HG03521 (cell line): ENCODE measurements around the gene UTY.
"Not testable (repeated sequence)": the region's sequence is repeated elsewhere in the genome, so short reads cannot be mapped to it uniquely, and the experiment has no call there.

Experiments
- ATAC-seq: cut with Tn5 transposase; IDR thresholded peaks from one replicate; pipeline ENCODE4 v1.9.1; 2021; ENCODE audit warnings: mild to moderate bottlenecking, moderate library complexity; ENCODE audit not compliant: unreplicated experiment

UTY gene

DNA sequence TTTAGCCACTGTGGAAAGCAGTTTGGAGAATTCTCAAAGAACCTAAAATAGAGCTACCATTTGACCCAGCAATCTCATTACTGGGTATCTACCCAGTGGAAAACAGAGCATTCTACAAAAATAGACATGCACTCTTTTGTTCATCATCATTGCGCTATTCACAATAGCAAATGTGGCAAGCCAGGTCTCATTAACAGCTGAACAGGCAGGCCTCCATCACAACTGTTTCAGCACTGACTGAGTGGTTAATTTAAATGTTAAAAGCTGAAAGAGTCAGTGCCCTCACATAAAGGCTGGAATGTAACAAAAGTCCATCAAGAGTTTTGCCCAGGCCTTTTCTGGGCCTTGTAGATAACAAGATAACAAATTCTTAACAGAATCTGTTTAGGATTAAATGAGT, 166.9 kb downstream of the UTY start:
- no peak for ATAC-seq

DNA sequence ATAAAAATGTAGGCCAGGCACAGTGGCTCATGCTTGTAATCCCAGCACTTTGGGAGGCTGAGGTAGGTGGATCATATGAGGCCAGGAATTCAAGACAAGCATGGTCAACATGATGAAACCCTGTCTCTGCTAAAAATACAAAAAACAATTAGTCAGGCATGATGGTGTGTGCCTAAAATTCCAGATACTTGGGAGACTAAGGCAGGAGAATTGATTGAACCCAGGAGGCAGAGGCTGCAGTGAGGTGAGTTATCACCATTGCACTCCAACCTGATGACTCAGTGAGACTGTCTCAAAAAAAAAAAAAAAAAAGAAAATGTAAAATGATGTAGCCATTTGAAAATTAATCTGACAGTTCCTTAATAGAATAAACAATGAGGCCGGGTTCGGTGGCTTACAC, 171.9 kb downstream of the UTY start:
- no peak for ATAC-seq

DNA sequence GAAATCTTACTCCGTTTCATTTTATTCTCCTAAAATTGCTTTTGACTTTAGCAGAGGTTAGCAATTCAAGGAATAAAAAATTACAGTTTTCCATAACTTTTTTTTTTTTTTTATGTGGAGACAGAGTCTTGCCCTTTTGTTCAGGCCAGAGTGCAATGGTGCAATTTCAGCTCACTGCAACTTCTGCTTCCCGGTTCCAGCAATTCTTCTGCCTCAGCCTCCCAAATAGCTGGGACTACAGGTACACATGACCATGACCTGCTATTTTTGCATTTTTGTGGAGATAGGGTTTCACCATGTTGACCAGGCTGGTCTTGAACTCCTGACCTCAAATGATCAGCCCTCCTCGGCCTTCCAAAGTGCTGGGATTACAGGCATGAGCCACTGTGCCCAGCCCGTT, 179.0 kb downstream of the UTY start:
- ATAC-seq: no peak

DNA sequence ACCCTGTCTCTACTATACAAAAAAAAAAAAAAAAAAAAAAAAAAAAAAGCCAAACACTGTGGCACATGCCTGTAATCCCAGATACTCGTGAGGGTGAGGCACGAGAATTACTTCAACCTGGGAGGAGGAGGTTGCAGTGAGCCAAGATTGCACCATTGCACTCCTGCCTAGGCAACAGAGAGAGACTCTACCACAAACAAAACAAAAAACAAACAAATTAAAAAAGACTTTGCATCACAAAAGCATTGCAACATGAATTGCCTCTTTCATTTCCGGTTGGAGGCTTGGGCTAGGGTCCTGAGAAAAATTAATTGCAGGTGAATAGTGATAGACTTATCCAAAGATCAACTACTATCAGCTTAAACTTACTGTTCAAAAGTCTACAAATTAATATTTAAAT, 180.4 kb downstream of the UTY start:
- ATAC-seq: no peak

DNA sequence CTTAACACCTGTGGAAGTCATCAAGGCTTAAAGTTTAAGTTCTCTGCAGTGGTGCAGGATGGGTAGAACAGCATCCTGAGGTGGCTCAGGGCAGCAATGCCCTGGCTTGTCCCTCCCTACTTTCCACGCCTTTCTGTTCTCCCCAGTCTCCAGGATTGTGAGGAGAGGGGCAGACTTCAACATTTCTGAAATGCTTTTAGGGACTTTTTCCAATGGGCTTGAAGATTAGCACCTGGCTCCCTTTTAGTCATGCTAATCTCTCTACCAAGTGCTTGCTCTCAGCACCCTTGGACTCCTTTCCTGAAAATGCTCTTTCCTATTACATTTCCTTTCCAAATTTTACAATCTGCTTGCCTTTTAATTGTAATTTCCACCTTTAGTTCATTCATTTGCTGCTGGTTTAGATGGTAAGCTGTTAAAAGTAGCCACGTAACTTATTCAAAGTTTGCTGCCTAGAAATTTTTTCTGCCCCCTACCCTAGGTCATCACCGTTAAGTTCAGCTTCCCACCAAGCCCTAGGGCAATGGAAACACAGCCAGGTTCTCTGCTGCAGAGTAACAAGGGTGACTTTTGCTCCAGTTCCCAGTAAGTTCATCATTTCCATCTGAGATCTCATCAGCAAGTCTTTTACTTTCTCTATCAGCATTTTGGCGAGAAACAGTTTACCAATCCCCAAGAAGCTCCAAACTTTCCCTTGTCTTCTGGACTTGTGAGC, 183.5 kb downstream of the UTY start:
- no peak for ATAC-seq

DNA sequence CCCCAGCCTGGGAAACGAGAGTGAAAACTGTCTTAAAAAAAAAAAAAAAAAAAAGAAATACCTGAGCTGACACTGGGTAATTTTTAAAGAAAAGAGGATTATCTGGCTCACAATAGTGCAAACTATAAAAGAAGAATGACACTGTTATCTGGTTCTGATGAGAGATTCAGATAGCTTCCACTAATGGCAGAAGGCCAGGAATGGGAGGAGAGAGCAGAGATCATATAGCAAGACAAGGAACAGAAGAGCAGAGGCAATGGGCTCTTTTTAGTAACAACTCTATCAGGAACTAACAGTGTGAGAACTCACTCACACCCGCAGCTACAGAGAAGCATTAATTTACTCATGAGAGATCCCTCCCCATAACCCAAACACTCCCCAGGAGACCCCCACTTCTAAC, 184.8 kb downstream of the UTY start:
- ATAC-seq: no peak

DNA sequence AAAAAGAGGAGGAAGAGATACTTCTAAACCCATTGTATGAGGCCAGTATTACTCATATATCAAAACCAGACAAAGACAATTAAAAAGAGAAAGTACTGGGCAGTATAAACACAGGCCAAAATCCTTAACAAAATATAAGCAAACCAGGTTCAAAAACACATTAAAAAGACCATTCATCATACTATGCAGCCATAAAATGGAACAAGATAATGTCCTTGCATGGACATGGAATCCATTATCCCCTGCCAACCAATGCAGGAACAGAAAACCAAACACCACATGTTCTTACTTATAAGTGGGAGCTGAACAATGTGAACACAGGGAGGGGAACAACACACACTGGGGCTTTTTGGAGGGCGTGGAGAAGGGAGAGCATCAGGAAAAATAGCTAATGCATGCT, 188.6 kb downstream of the UTY start:
- ATAC-seq: no peak

DNA sequence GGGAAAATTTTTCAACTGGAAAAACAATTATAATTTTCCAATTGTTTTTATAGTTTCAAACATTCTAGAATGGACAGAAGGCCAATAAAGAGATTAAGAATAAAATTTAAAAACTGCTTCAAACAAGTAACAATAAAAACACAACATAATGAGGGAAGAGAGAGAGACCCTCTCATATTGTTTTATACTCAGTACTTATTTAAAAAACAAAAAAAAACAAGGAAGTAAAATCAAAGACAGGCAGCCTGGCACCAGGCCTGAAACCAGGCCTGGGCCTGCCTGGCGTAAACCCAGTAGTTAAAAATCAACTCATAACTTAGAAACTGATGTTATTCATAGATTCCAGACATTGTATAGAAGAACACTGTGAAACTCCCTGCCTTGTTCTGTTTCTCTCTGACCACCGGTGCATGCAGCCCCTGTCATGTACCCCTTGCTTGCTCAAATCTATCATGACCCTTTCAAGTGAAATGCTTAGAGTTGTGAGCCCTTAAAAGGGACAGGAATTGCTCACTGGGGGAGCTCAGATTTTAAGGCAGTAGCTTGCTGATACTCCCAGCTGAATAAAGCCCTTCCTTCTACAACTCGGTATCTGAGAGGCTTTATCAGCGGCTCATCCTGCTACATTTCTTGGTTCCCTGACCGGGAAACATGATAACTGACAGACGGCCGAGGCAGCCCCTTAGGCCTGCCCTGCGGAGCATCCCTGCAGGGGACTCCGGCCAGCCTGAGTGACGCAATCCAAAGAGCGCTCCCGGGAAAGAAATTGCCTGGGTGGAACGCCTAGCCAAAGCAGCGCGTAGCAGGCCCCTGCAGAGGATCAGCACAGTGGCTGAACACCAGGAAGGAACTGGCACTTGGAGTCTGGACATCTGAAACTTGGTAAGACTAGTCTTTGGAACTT, 197.4 kb downstream of the UTY start:
- ATAC-seq: not testable (repeated sequence)

DNA sequence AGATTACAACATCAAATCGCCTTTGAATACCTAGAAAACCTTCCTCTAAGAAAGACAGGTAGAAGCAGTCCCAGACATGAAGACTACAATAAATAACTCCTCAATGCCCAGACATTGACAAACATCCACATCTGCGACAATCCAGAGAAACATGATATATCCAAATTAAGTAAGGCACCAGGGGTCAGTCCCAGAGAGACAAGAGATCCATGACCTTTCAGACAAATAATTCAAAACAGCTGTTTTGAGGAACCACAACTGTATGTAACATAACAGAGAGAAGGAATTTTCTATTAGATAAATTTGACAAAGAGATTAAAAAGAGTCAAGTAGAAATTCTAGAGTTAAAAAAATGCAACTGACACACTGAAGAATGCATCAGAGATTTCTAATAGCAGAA, 200.3 kb downstream of the UTY start:
- ATAC-seq: no peak

DNA sequence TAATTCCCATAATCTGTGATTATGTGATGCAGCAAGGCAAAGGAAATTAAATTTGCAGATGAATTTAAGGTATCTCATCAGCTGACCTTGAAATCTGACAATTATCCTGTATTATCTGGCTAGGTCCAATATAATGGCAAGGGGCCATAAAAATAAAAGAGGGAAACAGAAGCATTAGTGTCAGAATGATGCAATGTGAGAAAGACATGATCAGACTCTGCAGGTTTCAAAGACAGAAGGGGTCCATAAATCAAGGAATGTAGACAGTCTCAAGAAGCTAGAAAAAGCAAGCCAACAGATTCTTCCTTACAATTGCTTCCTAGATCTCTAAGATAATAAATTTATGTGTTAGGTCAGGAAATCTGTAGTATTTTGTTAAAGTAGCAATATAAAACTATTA, 208.1 kb downstream of the UTY start:
- ATAC-seq: no peak

DNA sequence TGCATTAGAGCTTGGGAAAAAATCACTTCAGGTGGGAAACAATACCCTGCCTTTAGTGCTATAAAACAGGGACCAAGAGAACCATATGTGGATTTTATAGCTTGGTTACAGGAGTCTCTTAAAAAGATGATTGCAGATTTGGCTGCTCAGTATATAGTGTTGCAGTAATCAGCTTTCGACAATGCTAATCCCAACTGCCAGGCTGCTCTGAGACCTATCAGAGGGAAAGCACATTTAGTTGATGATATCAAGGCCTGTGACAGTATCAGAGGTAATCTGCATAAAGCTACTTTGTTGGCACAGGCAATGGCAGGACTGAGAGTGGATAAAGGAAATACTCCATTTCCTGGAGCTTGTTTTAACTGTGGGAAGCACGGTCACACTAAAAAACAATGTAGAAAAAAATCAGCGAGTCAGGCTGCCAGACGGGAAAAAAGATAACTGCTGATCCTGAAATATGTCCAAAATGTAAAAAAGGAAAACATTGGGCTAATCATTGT, 225.8 kb downstream of the UTY start:
- not testable (repeated sequence) for ATAC-seq

DNA sequence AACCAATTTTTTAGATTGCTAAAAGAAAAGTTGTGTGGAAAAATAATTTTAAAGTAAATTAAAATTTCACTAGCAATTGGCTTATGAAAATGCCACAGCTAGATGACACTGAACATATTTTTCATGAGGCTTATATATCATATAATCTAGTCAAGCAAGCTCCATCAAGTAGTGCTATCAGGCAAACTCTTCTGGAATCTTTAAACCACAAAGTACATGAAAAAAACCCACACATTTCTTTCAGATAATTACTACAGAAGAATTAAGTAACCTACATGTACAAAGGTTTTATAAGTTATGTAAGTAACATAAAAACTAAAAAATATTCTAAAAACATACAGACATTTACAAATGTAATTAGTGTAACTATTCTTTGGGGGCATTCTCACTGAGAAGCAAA, 229.4 kb downstream of the UTY start:
- no peak for ATAC-seq

DNA sequence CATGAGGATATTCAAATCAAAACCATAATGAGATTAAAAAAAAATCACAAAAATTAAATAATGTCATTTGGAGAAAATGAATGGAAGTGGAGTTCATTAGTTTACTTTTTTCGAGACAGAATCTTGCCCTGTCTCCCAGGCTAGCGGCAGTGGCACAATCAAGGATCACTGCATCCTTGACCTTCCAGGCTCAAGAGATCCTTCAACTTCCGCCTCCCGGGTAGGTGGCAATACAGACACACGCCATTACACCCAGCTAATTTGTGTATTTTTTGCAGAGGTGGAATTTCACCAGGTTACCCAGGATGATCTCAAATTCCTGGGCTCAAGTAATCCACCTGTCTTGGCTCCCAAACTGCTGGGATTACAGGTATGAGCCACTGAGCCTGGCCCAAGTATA, 236.1 kb downstream of the UTY start:
- no peak for ATAC-seq

DNA sequence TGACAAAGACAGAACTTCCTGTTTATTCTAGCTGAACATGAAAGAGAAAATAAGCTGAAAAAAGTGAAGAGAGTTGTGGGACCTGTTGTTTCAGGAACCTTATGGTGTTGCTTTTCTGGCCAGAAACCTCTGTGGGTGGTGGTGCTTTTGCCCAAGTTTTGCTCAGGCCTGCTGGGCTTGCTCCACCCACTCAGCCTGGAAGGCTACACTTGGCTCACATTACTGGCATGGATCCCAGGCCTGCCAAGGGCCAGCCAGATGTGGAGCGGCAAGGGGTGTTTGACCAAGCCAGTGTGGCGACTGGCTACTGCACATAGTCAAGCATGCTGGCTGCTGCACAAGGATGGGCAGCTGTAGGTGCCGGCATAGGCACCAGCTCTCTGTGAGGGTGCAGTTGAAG, 245.9 kb downstream of the UTY start:
- ATAC-seq: no peak

DNA sequence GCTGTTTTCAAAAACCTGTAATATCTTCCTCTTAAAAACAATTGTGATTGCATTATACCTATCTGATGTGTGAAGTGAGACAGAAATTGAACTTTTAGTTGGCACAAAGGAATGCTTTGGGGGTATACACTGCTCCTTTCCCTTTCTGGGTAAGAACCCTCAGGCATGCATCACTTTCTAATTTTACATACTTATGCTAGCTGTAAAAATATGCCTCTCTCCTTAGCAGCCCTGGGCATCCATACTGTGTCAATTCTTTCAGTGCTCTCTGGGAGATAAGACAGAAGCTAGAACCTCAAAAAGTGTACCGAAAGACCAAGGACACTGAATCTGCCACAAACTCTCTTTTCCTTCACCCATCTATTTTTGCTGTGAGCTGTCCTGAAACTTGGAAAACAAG, 246.7 kb downstream of the UTY start:
- no peak for ATAC-seq

DNA sequence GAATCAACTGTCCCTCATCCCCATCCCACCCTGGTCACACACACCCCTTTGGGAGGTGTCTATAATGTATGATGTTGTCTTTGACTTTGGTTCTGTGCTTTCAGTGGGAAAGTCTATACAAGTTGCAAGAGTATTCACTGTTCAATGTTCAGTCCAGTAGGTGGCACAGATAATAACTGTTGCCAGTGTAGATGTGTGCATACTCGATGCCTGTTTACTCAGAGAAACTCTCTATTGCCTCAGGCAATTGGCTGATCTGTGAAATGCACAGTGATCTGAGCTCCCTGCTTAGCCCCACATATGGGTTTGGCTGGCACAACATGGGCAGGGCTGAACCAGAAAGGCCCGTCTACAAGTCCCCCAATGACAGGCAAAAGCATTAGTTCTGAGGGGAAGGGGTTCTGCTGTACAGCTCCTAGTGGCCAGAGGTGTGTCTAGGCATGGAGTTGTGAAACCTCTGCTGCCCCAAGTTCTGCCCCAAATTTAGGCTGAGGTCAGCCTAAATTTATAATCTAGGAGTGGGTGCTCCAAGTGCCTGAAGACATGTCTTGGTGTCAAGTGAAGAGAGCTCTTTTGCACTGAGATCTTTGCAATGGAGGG, 252.4 kb downstream of the UTY start:
- no peak for ATAC-seq

DNA sequence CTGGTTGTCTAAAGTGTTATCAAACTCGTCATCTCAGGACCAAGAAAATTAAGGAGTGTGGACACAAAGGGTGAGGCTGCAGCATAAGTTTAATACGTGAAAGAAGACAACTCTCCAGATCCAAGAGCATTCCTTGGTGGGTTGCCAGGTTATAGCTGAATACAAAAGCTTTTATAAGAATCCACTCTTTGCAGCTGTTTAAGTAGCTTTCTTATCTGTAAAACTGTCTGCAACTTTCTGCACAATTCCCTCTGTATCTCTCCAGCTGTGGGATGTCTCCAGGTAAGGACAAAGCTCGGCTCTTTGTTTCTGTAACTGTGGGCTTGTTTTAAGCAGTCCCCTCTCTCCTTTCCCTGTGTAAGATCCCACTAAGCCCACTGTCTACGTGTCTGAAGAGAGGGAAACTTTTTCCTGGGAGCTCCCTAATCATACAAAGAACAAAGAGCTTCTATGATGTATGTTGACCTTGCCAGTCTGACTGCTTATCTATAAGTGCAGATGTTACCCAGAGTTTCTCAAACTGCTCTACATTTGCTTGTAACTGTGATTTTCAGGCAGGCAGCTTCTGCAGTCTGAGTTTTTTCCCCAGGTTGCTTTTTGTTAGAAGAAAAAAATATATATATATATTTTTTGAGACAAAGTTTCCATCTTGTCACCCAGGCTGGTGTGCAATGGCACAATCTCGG, 268.7 kb downstream of the UTY start:
- no peak for ATAC-seq

DNA sequence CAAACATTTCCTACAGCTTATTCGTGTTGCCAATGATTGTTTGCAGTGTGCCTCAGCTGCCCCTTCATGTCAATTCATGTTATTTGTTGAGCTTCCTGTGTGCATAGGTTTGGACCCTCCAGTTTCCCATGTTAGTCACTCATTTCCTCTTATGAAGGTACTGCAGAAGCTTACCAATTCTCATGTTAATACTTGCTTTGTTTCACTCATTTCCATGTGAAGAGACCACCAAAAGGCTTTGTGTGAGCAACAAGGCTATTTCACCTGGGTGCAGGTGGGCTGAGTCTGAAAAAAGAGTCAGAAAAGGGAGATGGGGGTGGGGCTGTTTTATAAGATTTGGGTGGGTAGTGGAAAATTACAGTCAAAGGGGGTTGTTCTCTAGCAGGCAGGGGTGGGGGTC, 274.6 kb downstream of the UTY start:
- ATAC-seq: no peak
